Neuronal stem cell (in vitro differentiated cells): ENCODE measurements around the gene NR4A1.

Experiments
- DNase-seq: peaks from one replicate; pipeline ENCODE4 v3.0.0-alpha.2; 2013; ENCODE audit warnings: low spot score
- H2AFZ ChIP-seq: one replicate; pipeline ENCODE4 v1.6.1; 2013; ENCODE audit warnings: mild to moderate bottlenecking, low read length, inconsistent platforms
- H2AK5ac ChIP-seq: 2 replicates; pipeline ENCODE4 v1.6.1; 2013; ENCODE audit warnings: low read depth, mild to moderate bottlenecking, inconsistent platforms, low read length, moderate library complexity, mixed read lengths
- H2BK120ac ChIP-seq: 2 replicates; pipeline ENCODE4 v1.6.1; 2013; ENCODE audit warnings: low read depth, mild to moderate bottlenecking, inconsistent platforms, low read length, moderate library complexity, mixed read lengths
- H2BK12ac ChIP-seq: one replicate; pipeline ENCODE4 v1.6.1; 2013; ENCODE audit warnings: low read length, inconsistent platforms
- H2BK15ac ChIP-seq: 2 replicates; pipeline ENCODE4 v1.6.1; 2013; ENCODE audit warnings: mild to moderate bottlenecking, low read length, inconsistent platforms, mixed read lengths
- H2BK5ac ChIP-seq: one replicate; pipeline ENCODE4 v1.6.1; 2013; ENCODE audit warnings: inconsistent platforms, mild to moderate bottlenecking, low read length, moderate library complexity
- H3K14ac ChIP-seq: one replicate; pipeline ENCODE4 v1.6.1; 2013; ENCODE audit warnings: low read length, inconsistent platforms
- H3K18ac ChIP-seq: 2 replicates; pipeline ENCODE4 v1.6.1; 2013; ENCODE audit warnings: low read length, inconsistent platforms
- H3K23ac ChIP-seq: 2 replicates; pipeline ENCODE4 v1.6.1; 2013; ENCODE audit warnings: low read depth, mild to moderate bottlenecking, mixed read lengths, low read length, inconsistent platforms; ENCODE audit not compliant: poor library complexity
- H3K27ac ChIP-seq: replicated peaks from 3 replicates; pipeline ENCODE4 v1.5.1; 2013; ENCODE audit warnings: low read length, inconsistent platforms
- H3K27me3 ChIP-seq, 3 experiments: 2 replicates each; pipeline ENCODE4 v1.6.1; 2013; ENCODE audit warnings: low read length in 3 of 3, mild to moderate bottlenecking in 2 of 3, inconsistent platforms in 1 of 3, low read depth in 1 of 3, mixed read lengths in 1 of 3, moderate library complexity in 1 of 3; ENCODE audit not compliant: control insufficient read depth in 3 of 3, insufficient read depth in 3 of 3
- H3K36me3 ChIP-seq, 2 donors: replicated peaks in 1 of 2; 2 replicates each; pipeline ENCODE4 v1.6.1; 2013; ENCODE audit warnings: low read length in 2 of 2; ENCODE audit not compliant: control insufficient read depth in 2 of 2, insufficient read depth in 2 of 2
- H3K4ac ChIP-seq: 2 replicates; pipeline ENCODE4 v1.6.1; 2013; ENCODE audit warnings: inconsistent platforms, mild to moderate bottlenecking, low read length, moderate library complexity
- H3K4me1 ChIP-seq, 2 donors: 1 replicate in 1 of 2; 2 replicates in 1 of 2; pipeline ENCODE4 v1.6.1; 2013; ENCODE audit warnings: low read length in 2 of 2, low read depth in 1 of 2; ENCODE audit not compliant: control insufficient read depth in 2 of 2, insufficient read depth in 1 of 2
- H3K4me2 ChIP-seq: one replicate; pipeline ENCODE4 v1.6.1; 2013; ENCODE audit warnings: mild to moderate bottlenecking, low read length, inconsistent platforms; ENCODE audit not compliant: insufficient read depth, poor library complexity, severe bottlenecking
- H3K4me3 ChIP-seq, 2 donors: 2 replicates each; pipeline ENCODE4 v1.5.1; 2013; ENCODE audit warnings: low read length in 2 of 2, mild to moderate bottlenecking in 2 of 2, inconsistent platforms in 1 of 2, moderate library complexity in 1 of 2
- H3K79me1 ChIP-seq: one replicate; pipeline ENCODE4 v1.6.1; 2013; ENCODE audit warnings: low read depth, mild to moderate bottlenecking, inconsistent platforms, low read length, moderate library complexity
- H3K9ac ChIP-seq: one replicate; pipeline ENCODE4 v1.6.1; 2013; ENCODE audit warnings: mild to moderate bottlenecking, low read depth, low read length, inconsistent platforms; ENCODE audit not compliant: poor library complexity
- H3K9me3 ChIP-seq, 2 donors: replicated peaks in 1 of 2; 2 replicates each; pipeline versions ENCODE3 to v1.6.1; 2013; ENCODE audit warnings: low read length in 2 of 2, mild to moderate bottlenecking in 2 of 2, inconsistent platforms in 1 of 2, low read depth in 1 of 2, mixed read lengths in 1 of 2, moderate library complexity in 1 of 2; ENCODE audit not compliant: control insufficient read depth in 2 of 2, insufficient read depth in 1 of 2
- H4K8ac ChIP-seq: one replicate; pipeline ENCODE4 v1.6.1; 2013; ENCODE audit warnings: low read depth, mild to moderate bottlenecking, inconsistent platforms, low read length, moderate library complexity
- H4K91ac ChIP-seq: one replicate; pipeline ENCODE4 v1.6.1; 2013; ENCODE audit warnings: low read length, low read depth, mild to moderate bottlenecking, inconsistent platforms; ENCODE audit not compliant: poor library complexity
- WGBS, 2 donors: extraction: QIAGEN DNeasy Blood & Tissue Kit; methylation state at CpG; one replicate each; pipeline ENCODE4 v1.1.7; 2013; ENCODE audit warnings: missing lambda C conversion rate in 2 of 2, mixed read lengths in 1 of 2; ENCODE audit not compliant: insufficient read length in 2 of 2, insufficient replicate concordance in 1 of 2; ENCODE audit errors: extremely low coverage in 2 of 2; 5-methylcytosine and 5-hydroxymethylcytosine counted together

NR4A1 gene

DNA sequence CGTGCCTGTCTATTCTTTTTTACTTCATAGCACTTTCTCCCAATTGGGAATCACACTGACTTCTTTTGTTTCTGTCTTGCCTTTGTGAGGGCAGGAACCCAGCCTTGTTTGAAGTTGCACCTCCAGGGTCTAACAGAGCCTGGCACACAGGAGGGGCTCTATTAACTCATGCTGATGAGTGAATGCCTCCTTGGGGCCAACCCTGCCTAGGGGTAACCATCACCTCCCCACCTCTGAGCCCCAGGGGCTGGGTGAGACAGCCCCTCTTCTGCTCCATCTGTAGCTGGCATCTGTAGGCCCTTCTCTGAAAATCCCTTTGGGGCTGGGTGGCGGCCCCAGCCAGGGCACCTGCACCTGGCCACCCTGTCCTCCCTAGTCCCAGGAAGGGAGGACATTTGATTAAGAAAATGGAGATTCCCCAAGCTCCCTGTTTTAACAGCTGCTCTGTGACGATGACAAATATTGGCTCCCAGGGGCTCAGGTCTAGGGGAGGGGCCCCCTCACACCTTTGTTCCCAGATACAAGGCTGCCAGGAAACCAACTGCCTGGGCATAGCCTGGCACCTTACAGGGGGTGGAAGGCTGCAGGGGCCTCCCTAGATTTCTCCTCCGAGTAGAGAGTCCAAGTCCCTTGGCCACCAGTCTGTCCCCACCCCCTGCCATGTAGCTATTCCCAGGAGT lies 32.7 kb upstream of the NR4A1 start:
- Histone ChIP-seq H2AK5ac (peak overlapping the region; percentile 81), H3K18ac (peak overlapping the region; percentile 11), H2BK5ac (peak overlapping the region; percentile 13), H4K8ac (no peak overlapping the region), H4K91ac (no peak overlapping the region), H3K27ac (no peak overlapping the region), H3K27me3 (peaks cover 0 to 19% (median 15%) of the 10 kb centered on the region in 3 experiments), H3K4ac (peak overlapping the region; percentile 55), H3K4me3 (no peak overlapping the region), H3K4me1 (peaks cover 7 to 10% of the 10 kb centered on the region in 2 donors), H3K14ac (no peak overlapping the region), H3K36me3 (peaks cover 2 to 14% of the 10 kb centered on the region in 2 donors), H2AFZ (no peak overlapping the region), H2BK12ac (no peak overlapping the region), H3K9me3 (no peaks in the 10 kb centered on the region), H2BK120ac (no peak overlapping the region), H2BK15ac (peak overlapping the region; percentile 71), H3K79me1 (no peaks in the 10 kb centered on the region), H3K23ac (peak overlapping the region; percentile 77), H3K4me2 (no peak overlapping the region), H3K9ac (no peak overlapping the region)
- no peak for DNase-seq
- WGBS, 2 donors, result no CpG with 5 or more reads among the region's 4 CpGs

GRCh38 chr12:52019113-52019770 lies 32.0 kb upstream of the NR4A1 start:
- H4K91ac ChIP-seq, result no peak overlapping the region

GRCh38 chr12:52020539-52021336 lies 30.5 kb upstream of the NR4A1 start:
- H3K4me1 ChIP-seq, result peaks cover 11 to 13% of the 10 kb centered on the region in 2 donors
- H2AK5ac ChIP-seq, result no peak overlapping the region
- DNase-seq, result no peak
- H2BK12ac ChIP-seq, result no peak overlapping the region
- no peak overlapping the region for H3K27ac ChIP-seq
- H2BK5ac ChIP-seq, result no peak overlapping the region
- H3K4ac ChIP-seq, result no peak overlapping the region
- H3K18ac ChIP-seq, result peak overlapping the region; percentile 73
- H2BK15ac ChIP-seq, result no peak overlapping the region
- no peak overlapping the region for H4K91ac ChIP-seq
- WGBS, 2 donors, result no CpG with 5 or more reads among the region's 9 CpGs
- no peak overlapping the region for H3K4me2 ChIP-seq
- peaks cover 0 to 20% (median 15%) of the 10 kb centered on the region in 3 experiments for H3K27me3 ChIP-seq
- H2AFZ ChIP-seq, result peak overlapping the region; percentile 96
- H3K4me3 ChIP-seq, result peak overlapping the region in 1 of 2 donors; percentile 27
- H3K36me3 ChIP-seq, result no peaks in the 10 kb centered on the region
- no peak overlapping the region for H3K14ac ChIP-seq
- no peak overlapping the region for H2BK120ac ChIP-seq
- H4K8ac ChIP-seq, result no peak overlapping the region
- no peaks in the 10 kb centered on the region for H3K9me3 ChIP-seq
- no peaks in the 10 kb centered on the region for H3K79me1 ChIP-seq
- H3K9ac ChIP-seq, result no peak overlapping the region
- H3K23ac ChIP-seq, result no peak overlapping the region

More at GRCh38 chr12:52019113-52019770, 32.0 kb upstream of the NR4A1 start:
- Histone ChIP-seq H3K9ac (no peak overlapping the region), H3K4me1 (peaks cover 10 to 12% of the 10 kb centered on the region in 2 donors), H3K4me2 (no peak overlapping the region), H3K14ac (peak overlapping the region; percentile 9), H3K27ac (no peak overlapping the region), H2BK5ac (peak overlapping the region; percentile 13), H3K18ac (peak overlapping the region; percentile 77), H2AFZ (no peak overlapping the region), H3K23ac (peak overlapping the region; percentile 77), H2BK120ac (no peak overlapping the region), H3K36me3 (peaks cover 0 to 7% of the 10 kb centered on the region in 2 donors), H3K79me1 (no peaks in the 10 kb centered on the region), H2AK5ac (peak overlapping the region; percentile 81), H3K4ac (no peak overlapping the region), H2BK15ac (peak overlapping the region; percentile 95), H2BK12ac (no peak overlapping the region), H3K4me3 (no peak overlapping the region), H3K27me3 (peaks cover 0 to 20% (median 15%) of the 10 kb centered on the region in 3 experiments), H3K9me3 (no peaks in the 10 kb centered on the region), H4K8ac (no peak overlapping the region)
- no peak for DNase-seq
- no CpG with 5 or more reads among the region's 13 CpGs for WGBS, 2 donors
